ENCODE measurements around the gene COL10A1. TPM values are rescaled to one million over a fixed set of nuclear protein-coding genes. Genes with fewer than 3 reads are reported as not detected.

COL10A1 gene
- total and polyA plus RNA-seq, 2 experiments from 2014 or later, result 0.28 to 0.31 TPM

GRCh38 chr6:116100419-116101301 is 25.3 kb downstream of the COL10A1 start, which contains the start of gene NT5DC1:
Gene NT5DC1 (plus strand): TSS chr6:116100853. CDS start chr6:116100931, 78 bp downstream.
- peak; percentile 95 for DNase-seq (ENCODE audit: low spot score)
- no peaks in the 10 kb centered on the region for H3K36me3 ChIP-seq (ENCODE audit: insufficient read depth)
- peaks cover 6% of the 10 kb centered on the region; the same call in 1 of the 2 replicates for H3K27me3 ChIP-seq (ENCODE audit: insufficient read depth)

GRCh38 chr6:116099036-116099435 is 26.9 kb downstream of the COL10A1 start:
- Mint-ChIP-seq H3K36me3 (ENCODE audit: low read depth) (peaks cover 26% of the 10 kb centered on the region), H3K4me3 (no peak overlapping the region), H3K27ac (no peak overlapping the region), H3K27me3 (ENCODE audit: insufficient read depth, low read depth, poor library complexity) (peaks cover 7% of the 10 kb centered on the region), H3K9me3 (peaks cover 25% of the 10 kb centered on the region), H3K4me1 (peaks cover 27% of the 10 kb centered on the region)
- H4K20me1 ChIP-seq (replicated peaks; ENCODE audit: insufficient read depth), result no peaks in the 10 kb centered on the region
- peaks cover 17% of the 10 kb centered on the region for H3K79me2 ChIP-seq (replicated peaks; ENCODE audit: insufficient read depth)
- no peaks in the 10 kb centered on the region for H3K36me3 ChIP-seq (ENCODE audit: insufficient read depth)
- H3K27ac ChIP-seq (ENCODE audit: low read depth), result no peak overlapping the region
- no peak overlapping the region for H2AFZ ChIP-seq
- no peaks in the 10 kb centered on the region for H3K9me2 ChIP-seq (ENCODE audit: insufficient read depth)
- no peaks in the 10 kb centered on the region; the same call in 1 of the 2 replicates for H3F3A ChIP-seq (replicated peaks; ENCODE audit: low read depth)
- ATAC-seq (no peak), DNase-seq (ENCODE audit: low spot score) (no peak)
- H3K27me3 ChIP-seq (ENCODE audit: insufficient read depth), result peaks cover 6% of the 10 kb centered on the region; the same call in 1 of the 2 replicates
- H3K4me2 ChIP-seq, result no peak overlapping the region
- TF ChIP-seq POLR2AphosphoS5 (IDR thresholded peaks at IDR 0.05; ENCODE audit: low read depth), result no peak
- no peak for TF ChIP-seq EZH2phosphoT487 (IDR thresholded peaks at IDR 0.05; ENCODE audit: unreplicated experiment)
- TF ChIP-seq NANOG (IDR thresholded peaks at IDR 0.05; ENCODE audit: borderline replicate concordance), result no peak
- no peak for TF ChIP-seq REST (IDR thresholded peaks at IDR 0.05; ENCODE audit: unreplicated experiment)
- TF ChIP-seq, protein P1, sequence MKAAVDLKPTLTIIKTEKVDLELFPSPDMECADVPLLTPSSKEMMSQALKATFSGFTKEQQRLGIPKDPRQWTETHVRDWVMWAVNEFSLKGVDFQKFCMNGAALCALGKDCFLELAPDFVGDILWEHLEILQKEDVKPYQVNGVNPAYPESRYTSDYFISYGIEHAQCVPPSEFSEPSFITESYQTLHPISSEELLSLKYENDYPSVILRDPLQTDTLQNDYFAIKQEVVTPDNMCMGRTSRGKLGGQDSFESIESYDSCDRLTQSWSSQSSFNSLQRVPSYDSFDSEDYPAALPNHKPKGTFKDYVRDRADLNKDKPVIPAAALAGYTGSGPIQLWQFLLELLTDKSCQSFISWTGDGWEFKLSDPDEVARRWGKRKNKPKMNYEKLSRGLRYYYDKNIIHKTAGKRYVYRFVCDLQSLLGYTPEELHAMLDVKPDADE (IDR thresholded peaks at IDR 0.05), result no peak
- TF ChIP-seq STAT1 (IDR thresholded peaks at IDR 0.05; ENCODE audit: unreplicated experiment), result no peak
- no peak overlapping the region for H3K4me3 ChIP-seq
- peaks cover 5% of the 10 kb centered on the region; the same call in 1 of the 2 replicates for H3K4me1 ChIP-seq (ENCODE audit: insufficient read depth)

More at GRCh38 chr6:116100419-116101301, 25.3 kb downstream of the COL10A1 start, which contains the start of gene NT5DC1:
- Histone ChIP-seq H4K20me1 (replicated peaks; ENCODE audit: insufficient read depth) (no peaks in the 10 kb centered on the region), H3F3A (replicated peaks; ENCODE audit: low read depth) (no peaks in the 10 kb centered on the region; the same call in 1 of the 2 replicates), H2AFZ (peak within 1 kb of the TSS; percentile 92), H3K9me2 (ENCODE audit: insufficient read depth) (no peaks in the 10 kb centered on the region), H3K4me1 (ENCODE audit: insufficient read depth) (peaks cover 20% of the 10 kb centered on the region), H3K27ac (ENCODE audit: low read depth) (peak within 1 kb of the TSS; percentile 99), H3K4me2 (peak within 1 kb of the TSS; percentile 91), H3K79me2 (replicated peaks; ENCODE audit: insufficient read depth) (peaks cover 32% of the 10 kb centered on the region), H3K4me3 (peak within 1 kb of the TSS; percentile 89)
- Mint-ChIP-seq H3K27me3 (ENCODE audit: insufficient read depth, low read depth, poor library complexity) (peaks cover 7% of the 10 kb centered on the region), H3K4me1 (peaks cover 43% of the 10 kb centered on the region), H3K27ac (peak within 1 kb of the TSS; percentile 95), H3K36me3 (ENCODE audit: low read depth) (peaks cover 19% of the 10 kb centered on the region), H3K9me3 (peaks cover 12% of the 10 kb centered on the region), H3K4me3 (peak within 1 kb of the TSS; percentile 93)
- peak; percentile 92 for ATAC-seq
- TF ChIP-seq CREB1 (CRISPR knock-in tag; IDR thresholded peaks at IDR 0.05; ENCODE audit: low read depth) (no peak), POLR2AphosphoS5 (IDR thresholded peaks at IDR 0.05; ENCODE audit: low read depth) (peak; percentile 94)
- TF ChIP-seq, protein P2, sequence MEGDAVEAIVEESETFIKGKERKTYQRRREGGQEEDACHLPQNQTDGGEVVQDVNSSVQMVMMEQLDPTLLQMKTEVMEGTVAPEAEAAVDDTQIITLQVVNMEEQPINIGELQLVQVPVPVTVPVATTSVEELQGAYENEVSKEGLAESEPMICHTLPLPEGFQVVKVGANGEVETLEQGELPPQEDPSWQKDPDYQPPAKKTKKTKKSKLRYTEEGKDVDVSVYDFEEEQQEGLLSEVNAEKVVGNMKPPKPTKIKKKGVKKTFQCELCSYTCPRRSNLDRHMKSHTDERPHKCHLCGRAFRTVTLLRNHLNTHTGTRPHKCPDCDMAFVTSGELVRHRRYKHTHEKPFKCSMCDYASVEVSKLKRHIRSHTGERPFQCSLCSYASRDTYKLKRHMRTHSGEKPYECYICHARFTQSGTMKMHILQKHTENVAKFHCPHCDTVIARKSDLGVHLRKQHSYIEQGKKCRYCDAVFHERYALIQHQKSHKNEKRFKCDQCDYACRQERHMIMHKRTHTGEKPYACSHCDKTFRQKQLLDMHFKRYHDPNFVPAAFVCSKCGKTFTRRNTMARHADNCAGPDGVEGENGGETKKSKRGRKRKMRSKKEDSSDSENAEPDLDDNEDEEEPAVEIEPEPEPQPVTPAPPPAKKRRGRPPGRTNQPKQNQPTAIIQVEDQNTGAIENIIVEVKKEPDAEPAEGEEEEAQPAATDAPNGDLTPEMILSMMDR (conservative IDR thresholded peaks at IDR 0.05; ENCODE audit: low read depth in 2 of 2), result peak in 1 of 2 experiments; percentile 25; a peak in 1 of 4 replicates

All from GM23338 (cell line).